Midbrain (tissue), 1 donor: ENCODE data around the gene CNPY4.
A peak's percentile ranks its signal among the peaks of the same experiment; 100 is the strongest.

ENCODE experiments used
- DNase-seq: peaks from one replicate; lab custom pipeline; 2025; lab: John Stamatoyannopoulos, UW

CNPY4 gene

GRCh38 chr7:100091411-100092181, 27.8 kb upstream of the CNPY4 start:
- DNase-seq = no peak

DNA sequence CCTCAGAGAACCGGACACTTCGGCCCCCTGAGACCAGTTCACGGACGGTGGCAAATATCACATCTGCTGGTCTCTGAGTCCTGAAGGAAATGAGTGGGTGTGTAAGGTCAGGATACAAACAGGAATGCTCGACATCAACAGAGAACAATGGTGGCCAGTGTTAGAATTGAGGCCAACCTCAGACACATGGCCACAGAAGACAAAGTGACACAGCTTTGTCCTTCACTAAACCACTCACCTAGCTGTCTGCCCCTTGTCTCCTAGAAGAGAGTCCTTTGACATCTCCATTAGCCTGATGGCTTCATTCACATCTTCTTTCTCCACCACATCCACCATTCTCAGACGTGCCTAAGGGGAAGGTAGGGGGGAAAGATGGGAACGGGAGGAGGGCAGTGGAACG, 26.4 kb upstream of the CNPY4 start:
- no peak for DNase-seq

DNA sequence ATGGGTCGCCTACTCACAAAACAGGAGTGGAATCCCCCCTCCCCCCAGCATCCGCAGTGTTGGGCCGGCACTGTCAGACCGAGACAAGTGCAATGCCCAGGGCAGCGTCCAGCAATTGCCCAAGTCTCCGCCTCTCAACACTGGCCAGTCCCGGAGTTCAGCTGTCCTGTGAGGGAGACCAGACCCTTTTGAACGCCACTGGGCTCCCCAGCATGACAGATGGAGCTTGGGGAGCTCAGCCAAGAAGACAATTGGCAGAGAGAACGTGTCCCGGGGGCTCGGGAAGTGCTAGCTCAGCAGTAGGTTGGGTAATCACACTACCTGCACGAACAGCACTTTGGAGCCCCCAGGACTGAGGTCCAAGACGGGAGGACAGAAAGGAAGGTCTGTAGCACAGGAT, 25.9 kb upstream of the CNPY4 start:
- no peak for DNase-seq

GRCh38 chr7:100093925-100094486, 25.4 kb upstream of the CNPY4 start:
- no peak for DNase-seq

DNA sequence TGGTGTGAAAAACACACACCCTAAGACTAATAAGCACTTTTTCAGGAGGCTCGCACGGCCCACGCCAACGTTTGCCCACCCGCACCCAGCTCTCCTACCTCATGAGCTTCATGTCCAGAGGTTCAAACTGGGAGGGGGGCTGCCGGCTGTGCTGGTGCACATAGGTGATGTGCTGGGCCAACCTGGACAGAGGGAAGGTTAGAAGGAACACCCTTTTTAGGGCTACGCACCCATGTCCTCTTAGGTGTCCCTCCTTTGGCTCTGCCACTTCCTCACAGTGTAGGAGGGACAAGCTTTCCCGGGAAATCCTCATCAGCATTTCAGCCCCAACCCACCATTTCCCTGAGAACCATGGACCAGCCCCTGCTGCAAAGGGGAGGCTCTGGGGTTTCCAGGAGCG, 24.1 kb upstream of the CNPY4 start:
- DNase-seq = no peak

DNA sequence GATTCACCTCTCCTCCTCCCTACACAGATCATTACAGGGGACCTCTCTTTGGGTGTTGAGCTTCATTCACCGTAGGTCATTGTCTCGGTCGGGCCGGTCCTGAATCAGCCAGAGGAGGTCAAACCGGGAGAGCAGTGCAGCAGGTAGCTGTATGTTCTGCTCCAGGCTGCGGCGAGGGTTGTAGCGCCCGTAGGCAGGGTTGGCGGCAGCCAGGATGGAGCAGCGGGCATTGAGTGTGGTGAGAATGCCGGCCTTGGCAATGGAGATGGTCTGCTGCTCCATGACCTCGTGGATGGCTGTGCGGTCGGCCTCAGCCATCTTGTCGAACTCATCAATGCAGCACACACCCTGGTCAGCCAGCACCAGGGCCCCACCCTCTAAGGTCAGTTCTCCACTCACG, 23.7 kb upstream of the CNPY4 start:
- no peak for DNase-seq

DNA sequence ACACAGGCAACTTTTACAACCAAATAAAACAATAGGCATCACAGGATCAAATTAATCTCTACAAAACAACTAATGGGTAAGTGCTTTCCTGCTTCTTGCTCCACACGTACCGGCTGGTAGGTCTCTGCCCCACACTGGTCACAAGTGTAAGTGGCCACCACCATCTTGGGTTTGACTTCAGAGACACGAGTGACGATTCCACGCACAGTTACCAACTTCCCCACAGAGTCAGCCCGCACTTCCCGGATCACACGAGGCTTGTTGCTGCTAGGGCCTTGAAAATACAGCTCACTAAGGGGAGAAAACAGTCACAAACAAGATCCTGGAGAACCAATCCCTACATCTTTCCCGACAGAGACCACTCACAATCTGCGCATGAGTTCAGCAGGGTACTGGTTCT, 20.5 kb upstream of the CNPY4 start:
- DNase-seq = no peak

DNA sequence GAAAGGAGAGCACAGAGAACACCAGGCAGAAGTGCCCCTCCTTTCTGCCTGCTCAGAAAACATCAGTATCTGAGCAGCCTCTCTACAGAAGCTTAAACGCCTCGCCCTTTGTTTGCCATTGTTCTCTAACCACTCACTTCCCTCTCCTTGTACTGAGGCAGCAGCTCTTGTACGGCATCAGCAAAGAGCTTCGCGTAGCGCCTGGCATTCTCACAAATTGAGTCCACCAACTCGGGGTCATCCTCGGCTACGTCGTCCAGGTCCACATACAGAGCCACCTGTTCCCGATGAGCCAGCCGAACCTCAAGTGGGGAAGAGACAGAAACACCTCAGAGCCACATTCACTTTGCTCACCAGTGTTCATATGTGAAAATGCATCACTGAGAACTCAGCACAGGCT, 20.0 kb upstream of the CNPY4 start:
- no peak for DNase-seq

DNA sequence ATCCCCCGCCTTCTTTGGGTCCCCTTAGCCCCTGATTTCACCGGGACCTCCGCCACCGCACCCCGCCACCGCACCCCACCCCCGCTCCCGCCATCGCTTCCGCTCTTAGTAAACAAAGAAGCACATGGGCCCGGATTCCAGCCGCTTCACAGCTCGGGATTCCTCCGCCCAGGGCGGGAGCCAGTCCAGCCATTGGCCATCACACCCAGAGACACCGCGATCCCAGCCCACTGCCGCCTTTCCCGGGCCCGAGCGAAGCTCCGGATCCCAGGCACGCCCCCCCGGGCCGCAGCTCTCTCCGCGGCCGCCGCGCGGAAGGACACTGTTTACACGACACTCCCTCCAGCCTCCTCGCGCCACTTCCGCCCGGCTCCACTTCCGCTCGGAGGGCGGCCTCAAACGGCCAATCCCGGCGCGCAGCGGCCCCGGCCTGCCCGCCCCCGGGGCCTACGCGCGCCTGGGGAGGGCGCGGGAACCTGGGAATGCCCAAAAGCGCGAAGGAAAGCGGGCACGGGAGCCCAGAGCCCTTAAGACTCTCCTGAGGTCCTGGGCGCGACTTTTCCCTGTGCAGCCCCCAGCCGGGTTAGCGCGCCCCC, 18.9 kb upstream of the CNPY4 start:
- DNase-seq = peak; percentile 92

DNA sequence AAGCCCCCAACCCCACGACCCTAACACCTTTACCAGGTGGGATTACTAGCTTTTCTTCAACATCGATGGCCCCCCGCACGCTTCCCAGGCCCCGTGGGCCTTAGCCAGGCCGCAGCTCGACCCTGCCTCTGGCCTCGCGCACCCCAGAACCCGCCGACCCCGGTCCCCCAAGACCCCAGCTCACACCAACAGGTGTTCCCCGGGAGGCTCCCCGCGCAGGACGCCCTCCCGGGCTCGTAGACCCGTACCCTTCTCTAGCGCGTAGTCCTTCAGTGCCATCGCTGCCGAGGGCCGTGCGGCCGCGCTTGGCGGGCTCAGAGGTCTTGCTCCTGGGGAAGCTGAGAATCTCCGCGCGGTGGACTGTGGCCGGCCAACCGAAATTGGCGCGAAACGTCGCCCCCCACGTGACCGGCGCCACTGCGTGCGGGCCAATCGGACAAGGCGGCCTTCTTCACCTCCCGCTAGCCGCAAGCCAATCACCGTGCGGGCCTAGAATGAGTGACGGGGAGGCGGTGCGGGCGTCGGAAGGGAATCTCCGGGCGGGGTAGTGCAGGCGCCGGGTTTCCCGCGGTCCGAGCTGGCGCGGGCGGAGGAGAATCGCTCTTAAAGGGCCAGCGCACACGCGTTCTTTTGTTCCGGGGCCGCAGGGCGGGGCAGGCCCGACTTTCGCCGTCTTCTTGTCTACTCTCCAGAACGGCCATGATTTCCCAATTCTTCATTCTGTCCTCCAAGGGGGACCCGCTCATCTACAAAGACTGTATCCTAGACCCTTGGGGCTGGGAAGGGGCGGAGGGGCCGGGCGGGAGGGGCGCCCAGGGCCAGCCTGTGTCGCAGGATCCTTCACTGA, 18.2 kb upstream of the CNPY4 start, which contains the start of the genes AP4M1 and MCM7:
TSS of gene AP4M1 (plus strand) at position 628 of the 847 bp plus-strand sequence. CDS start at position 700, 72 bp downstream.
TSS of gene MCM7 (minus strand) at position 382 of the 847 bp plus-strand sequence. CDS start at position 279, 103 bp downstream.
- peak; percentile 99 for DNase-seq

DNA sequence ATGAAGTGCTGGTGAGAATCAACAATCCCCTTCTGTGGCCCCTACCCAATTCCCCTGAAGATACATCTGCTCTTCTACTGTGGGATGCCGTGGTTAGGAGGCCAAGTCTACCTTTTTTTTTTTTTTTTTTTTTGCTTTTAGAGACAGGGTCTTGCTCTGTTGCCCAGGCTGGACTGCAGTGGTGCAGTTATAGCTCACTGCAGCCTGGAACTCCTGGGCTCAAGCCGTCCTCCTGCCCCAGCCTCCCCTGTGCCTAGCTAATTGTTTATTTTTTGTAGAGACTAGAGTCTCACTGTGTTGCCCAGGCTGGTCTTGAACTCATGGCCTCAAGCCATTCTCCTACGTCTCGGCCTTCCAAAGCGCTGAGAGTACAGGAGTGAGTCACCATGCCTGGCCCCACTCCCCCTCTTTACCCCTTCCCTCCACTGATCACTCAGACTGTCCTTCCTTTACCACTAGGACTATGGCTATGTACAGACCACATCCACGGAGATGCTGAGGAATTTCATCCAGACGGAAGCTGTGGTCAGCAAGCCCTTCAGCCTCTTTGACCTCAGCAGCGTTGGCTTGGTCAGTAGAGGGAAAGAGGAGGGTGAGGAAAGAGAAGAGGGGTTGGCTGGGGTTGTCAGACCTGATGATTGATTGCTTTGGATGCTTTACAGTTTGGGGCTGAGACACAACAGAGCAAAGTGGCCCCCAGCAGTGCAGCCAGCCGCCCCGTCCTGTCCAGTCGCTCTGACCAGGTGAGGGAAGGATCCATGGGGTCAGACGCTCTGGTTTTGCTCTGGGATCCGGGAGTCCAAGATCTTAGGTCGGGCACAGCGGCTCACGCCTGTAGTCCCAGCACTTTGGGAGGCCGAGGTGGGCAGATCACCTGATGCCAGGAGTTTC, 16.2 kb upstream of the CNPY4 start:
- DNase-seq = no peak

GRCh38 chr7:100105534-100105933, 13.9 kb upstream of the CNPY4 start:
- DNase-seq = no peak

DNA sequence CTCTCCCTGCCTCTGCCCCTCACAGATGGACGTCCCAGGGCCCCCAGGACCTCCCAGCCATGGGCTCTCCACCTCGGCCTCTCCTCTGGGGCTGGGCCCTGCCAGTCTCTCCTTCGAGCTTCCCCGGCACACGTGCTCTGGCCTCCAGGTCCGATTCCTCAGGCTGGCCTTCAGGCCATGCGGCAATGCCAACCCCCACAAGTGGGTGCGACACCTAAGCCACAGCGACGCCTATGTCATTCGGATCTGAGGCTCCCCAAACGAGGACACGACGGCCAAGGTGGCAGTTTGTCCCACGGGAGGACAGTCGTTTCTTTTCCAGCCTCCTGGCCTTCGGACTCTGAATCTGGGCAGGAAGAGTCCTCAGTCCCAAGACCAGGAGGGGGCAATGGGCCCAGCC, 12.8 kb upstream of the CNPY4 start:
- DNase-seq = no peak

DNA sequence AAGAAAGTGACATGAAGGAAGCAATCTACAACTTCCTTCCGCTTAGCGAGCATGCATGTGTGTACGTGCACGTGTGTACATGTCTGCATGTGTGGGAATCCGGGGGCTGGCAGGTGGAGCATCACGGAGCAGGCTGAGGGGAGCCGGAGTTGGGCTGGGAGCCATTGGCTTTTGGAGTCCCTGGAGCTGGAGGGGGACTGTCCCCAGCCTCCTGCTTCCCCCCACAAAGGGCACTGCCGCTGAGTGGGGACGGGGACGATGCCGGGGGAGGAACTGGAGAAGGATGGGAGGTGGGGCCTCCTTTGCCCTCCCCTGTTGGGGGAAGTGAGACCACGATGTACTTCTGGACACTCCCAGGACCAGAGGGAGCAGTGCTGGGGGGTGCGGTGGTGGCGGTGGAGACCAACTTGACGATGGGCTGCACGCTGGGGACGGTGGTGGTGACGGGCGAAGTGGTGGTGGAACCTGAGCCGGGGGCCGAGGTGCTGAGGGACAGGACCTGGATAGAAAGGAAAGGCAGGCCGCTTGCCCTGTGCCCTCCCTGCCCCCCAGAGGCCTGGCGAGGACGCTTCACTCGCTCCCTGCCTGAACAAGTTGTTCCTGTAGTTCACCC, 12.2 kb upstream of the CNPY4 start:
- no peak for DNase-seq

DNA sequence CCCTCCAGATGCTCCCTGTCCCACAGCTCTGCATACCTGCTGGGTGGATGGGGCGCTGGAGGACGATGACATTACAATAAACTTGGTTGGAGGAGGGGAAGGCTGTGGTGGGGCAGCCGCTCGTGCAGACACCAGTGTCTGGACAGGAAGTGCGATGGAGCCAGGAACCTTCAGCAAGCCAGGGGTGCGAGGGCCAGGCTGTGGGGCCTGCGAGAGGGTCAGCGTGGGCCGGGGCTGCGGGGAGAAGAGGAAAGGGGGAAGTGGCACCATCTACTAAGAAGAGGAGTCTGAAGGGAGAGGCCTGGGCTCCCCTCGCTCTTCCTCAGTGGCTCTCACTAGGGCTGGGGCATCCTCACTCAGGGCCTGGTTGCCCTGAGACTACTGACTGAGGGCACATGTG, 11.5 kb upstream of the CNPY4 start:
- no peak for DNase-seq

DNA sequence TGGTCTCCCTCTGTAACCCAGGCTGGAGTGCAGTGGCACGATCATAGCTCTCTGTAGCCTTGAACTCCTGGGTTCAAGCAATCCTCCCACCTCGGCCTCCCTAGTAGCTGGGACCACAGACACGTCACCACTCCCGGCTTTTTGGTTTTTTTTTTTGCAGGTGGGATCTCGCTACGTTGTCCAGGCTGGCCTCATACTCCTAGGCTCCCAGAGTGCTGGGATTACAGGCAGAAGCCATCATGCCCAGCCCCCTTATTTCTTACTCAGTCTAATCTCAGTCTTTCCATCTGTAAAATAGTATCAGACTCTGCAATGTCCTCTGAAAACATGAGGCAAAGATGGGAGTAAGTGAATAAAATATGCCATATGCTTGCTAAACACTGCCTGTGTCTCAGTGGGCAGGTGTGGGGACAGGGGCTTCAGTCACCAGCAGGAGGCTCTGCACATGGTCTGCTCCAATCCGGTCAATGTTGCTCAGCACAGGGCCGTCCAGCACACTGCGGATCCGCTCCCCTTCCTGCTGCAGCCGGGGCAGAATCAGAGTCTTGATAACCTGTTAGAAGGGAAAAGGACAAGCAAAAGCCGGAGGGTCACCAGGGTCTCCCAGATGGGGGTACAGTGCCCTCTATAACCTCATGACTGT, 9.8 kb upstream of the CNPY4 start:
- no peak for DNase-seq

GRCh38 chr7:100111156-100111555, 8.3 kb upstream of the CNPY4 start:
- no peak for DNase-seq

DNA sequence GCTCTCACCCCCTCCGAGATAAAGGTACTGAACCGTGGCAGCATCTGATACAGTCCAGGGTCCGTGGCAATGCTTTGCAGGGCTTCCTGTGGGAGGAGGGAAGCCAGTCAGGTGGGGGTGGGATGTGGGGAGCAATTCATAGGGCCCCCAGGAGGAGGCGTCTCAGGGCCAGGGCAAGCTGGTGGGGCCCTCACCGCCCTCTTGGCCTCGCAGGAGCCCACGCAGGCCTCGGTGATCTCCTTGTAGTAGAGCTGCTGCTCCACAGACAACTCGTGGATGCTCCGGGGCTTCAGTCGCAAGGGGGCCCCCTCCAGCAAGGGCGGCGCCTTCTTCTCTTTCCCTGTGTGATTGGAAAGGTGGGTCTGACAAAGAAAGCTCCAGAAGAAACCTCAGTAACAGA, 7.5 kb upstream of the CNPY4 start:
- no peak for DNase-seq

DNA sequence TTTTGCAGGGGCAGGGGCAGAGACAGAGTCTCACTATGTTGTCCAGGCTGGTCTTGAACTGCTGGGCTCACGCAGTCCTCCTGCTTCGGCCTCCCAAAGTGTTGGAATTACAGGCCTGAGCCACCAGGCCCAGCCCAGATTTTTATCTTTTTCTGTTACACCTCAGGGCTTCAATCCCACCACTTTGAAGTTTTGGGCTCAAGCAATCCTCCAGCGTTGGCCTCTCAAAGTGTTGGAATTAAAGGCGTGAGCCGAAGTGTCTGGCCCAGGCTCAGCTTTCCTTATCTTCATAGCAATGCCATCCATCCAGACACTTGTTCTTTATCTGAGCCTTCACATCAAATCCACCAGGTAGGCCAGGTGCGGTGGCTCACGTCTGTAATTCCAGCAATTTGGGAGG, 4.4 kb upstream of the CNPY4 start:
- DNase-seq = no peak

DNA sequence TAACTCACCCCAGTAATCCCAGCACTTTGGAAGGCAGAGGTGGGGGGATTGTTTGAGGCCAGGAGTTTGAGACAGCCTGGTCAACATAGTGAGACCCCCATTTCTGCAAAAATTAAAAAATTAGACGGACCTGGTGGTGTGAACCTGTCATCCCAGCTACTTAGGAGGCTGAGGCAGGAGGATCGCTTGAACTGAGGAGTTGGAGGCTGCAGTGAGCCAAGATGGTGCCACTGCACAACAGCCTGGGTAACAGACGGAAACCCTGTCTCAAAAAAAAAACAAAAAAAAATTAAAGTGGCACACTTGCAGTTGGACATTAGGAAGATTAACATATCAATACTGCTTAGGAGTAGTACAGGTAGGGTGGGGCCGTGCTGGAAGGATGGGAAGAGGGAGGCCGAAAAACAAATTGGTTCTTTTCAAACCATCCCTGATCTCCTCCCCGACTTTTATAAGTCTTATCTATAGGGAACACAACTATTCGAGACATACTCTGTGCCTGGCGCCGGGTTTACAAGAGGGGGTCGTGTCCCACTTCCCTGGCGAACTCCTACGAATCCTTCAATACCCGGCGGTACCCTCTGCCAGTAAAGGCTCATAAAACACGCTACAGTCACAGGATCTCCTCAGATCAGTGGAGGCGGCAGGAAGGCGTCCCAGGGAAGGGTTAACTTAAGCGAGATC, 904 bp upstream of the CNPY4 start:
- no peak for DNase-seq
